ENCODE measurements around the gene SERPINA1. TPM values are rescaled to one million over a fixed set of nuclear protein-coding genes. Genes with fewer than 3 reads are reported as not detected.

The SERPINA1 gene
- total and polyA plus RNA-seq, 10 of the 15 experiments (the other 5 are each of a cell fraction or from before 2014, with no cell fraction given), result 0.16 to 6.6 (median 0.53) TPM

GRCh38 chr14:94388027-94388383 is 397 bp downstream of the SERPINA1 start (continued):
- TF ChIP-seq NFYA (IDR thresholded peaks at IDR 0.05; ENCODE audit: borderline replicate concordance, low read depth, low read length), result no peak
- TF ChIP-seq HDAC6 (IDR thresholded peaks at IDR 0.05; ENCODE audit: unreplicated experiment), result no peak
- TF ChIP-seq SRF (IDR thresholded peaks at IDR 0.05; ENCODE audit: low read depth in 2 of 2, low read length in 2 of 2), result no peak
- TF ChIP-seq FOXM1 (IDR thresholded peaks at IDR 0.05; ENCODE audit: low read depth, low read length), result no peak

DNA sequence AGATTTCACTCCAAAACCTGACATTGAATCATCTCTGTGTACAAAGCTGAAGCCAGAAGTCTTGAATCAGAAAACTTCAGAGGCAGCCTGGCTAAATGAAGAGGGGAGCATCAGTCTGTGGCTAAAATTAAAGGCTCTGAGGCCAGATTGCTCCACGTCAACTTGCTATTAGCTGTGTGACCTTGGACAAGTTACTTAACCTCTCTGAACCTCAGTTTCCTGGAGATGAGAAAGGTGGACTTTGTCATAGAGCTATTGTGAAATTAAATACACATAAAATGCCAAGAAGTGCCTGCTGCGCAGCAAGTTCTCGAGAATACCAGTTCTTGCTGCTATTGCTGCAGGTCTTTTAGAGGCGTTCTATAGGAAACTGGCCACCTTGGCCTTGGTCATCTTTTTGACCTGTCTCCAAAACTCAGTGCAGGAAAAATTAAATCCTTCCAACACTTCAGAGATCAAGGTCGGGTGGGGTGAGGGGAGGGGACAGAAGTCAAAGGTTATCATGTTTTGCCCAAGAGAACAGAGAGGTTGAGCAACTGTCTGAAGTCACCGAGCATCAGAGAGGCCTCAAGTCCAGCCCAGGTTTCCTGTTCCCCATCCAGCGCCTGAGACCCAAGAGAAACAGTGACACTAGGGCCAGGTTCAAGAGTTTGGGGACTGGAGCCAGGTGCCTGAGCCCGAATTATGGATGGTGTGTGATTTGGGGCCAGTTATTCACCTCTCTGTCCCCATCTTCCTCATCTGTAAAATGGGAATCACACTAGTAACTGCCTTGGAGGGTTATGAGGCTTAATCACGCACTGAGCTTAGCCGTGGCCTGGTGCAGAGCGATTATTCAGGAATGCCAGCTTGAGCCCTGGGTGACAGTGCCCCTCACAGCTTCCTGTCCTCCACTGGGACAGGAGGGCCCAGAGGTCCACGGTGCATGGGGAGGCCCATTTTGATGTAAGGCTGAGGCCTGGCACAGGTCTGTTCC is 1.1 kb downstream of the SERPINA1 start:
- TF ChIP-seq SMAD1 (IDR thresholded peaks at IDR 0.05; ENCODE audit: low read depth, partially characterized antibody) (no peak), IRF4 (IDR thresholded peaks at IDR 0.05; ENCODE audit: low read depth, low read length) (no peak), MEF2B (IDR thresholded peaks at IDR 0.05; ENCODE audit: partially characterized antibody, poor library complexity, severe bottlenecking) (no peak), SPI1 (IDR thresholded peaks at IDR 0.05; ENCODE audit: borderline replicate concordance, insufficient read depth, low read depth, low read length) (no peak), EZH2 (IDR thresholded peaks at IDR 0.05; ENCODE audit: borderline replicate concordance, control insufficient read depth, low read depth, low read length) (no peak), RCOR1 (conservative IDR thresholded peaks at IDR 0.05; ENCODE audit: low read depth, low read length) (no peak)
- CTCF ChIA-PET, result no interaction called here
- ATAC-seq (no peak), DNase-seq (ENCODE audit: low read depth, low spot score) (no peak), FAIRE-seq (no peak)
- H3K4me2 ChIP-seq (ENCODE audit: control insufficient read depth, insufficient read depth), result no peak overlapping the region
- no peak overlapping the region for H3K27ac ChIP-seq (ENCODE audit: control insufficient read depth, insufficient read depth)
- SMC1A ChIA-PET (ENCODE audit: uncharacterized antibody, unreplicated experiment), result no interaction called here
- 26% methylated on average over 12 of the region's 12 CpGs for WGBS (ENCODE audit: insufficient coverage, insufficient replicate concordance, low lambda C conversion rate, missing lambda C conversion rate)
- POLR2A ChIA-PET, result no interaction called here
- no peak overlapping the region for H3K9ac ChIP-seq (ENCODE audit: control insufficient read depth, insufficient read depth, low read length)
- H3K79me2 ChIP-seq (ENCODE audit: control insufficient read depth, insufficient read depth, low read length), result no peaks in the 10 kb centered on the region
- no peak overlapping the region for H2AFZ ChIP-seq (ENCODE audit: control insufficient read depth, low read depth, low read length)
- in situ Hi-C loops (cut with MboI), result no loop called here
- no peaks in the 10 kb centered on the region for H4K20me1 ChIP-seq (ENCODE audit: control insufficient read depth, insufficient read depth)
- no peak overlapping the region for H3K4me3 ChIP-seq
- no peaks in the 10 kb centered on the region; the same call in 1 of the 2 replicates for H3K4me1 ChIP-seq (ENCODE audit: control insufficient read depth, insufficient read depth, low read length)
- no peaks in the 10 kb centered on the region for H3K9me3 ChIP-seq (replicated peaks; ENCODE audit: control insufficient read depth, insufficient read depth, low read length)
- intact Hi-C loops (cut with micrococcal nuclease; ENCODE audit: unreplicated experiment), result no loop called here
- H3K27me3 ChIP-seq (replicated peaks in 1 of 2; ENCODE audit: control insufficient read depth in 2 of 2, insufficient read depth in 2 of 2, low read length in 1 of 2), result no peaks in the 10 kb centered on the region
- no TSS peak for BruUV-seq (replicated peaks)
- no peaks in the 10 kb centered on the region for H3K36me3 ChIP-seq (ENCODE audit: control insufficient read depth in 2 of 2, insufficient read depth in 2 of 2, low read length in 1 of 2)
- RAD21 ChIA-PET (ENCODE audit: unreplicated experiment), result no interaction called here
